ENCODE results near the gene COL5A1. TPM values are rescaled to one million over a fixed set of nuclear protein-coding genes. Genes with fewer than 3 reads are reported as not detected.

The COL5A1 gene
- total RNA-seq, 1 donor = 188 TPM

DNA sequence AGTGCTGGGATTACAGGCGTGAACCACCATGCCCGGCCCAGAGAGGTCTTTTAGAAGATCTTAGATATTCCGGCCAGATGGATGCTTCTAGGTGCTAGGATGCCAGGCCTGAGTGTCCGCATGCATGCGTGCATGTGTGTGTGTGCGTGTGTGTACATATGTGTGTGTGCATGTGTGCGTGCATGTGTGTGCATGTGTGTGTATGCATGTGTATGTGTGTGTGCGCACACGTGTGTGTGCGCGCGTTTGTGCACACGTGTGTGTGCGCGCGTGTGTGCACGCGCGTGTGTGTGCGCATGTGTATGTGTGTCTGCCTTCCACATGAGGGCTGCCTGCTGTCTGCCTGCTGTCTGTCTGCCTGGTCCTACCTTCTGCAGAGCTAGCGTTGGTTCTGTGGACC lies 151.0 kb downstream of the COL5A1 start:
- no peak for DNase-seq (ENCODE audit: low read depth)
- TF ChIP-seq, protein P1, sequence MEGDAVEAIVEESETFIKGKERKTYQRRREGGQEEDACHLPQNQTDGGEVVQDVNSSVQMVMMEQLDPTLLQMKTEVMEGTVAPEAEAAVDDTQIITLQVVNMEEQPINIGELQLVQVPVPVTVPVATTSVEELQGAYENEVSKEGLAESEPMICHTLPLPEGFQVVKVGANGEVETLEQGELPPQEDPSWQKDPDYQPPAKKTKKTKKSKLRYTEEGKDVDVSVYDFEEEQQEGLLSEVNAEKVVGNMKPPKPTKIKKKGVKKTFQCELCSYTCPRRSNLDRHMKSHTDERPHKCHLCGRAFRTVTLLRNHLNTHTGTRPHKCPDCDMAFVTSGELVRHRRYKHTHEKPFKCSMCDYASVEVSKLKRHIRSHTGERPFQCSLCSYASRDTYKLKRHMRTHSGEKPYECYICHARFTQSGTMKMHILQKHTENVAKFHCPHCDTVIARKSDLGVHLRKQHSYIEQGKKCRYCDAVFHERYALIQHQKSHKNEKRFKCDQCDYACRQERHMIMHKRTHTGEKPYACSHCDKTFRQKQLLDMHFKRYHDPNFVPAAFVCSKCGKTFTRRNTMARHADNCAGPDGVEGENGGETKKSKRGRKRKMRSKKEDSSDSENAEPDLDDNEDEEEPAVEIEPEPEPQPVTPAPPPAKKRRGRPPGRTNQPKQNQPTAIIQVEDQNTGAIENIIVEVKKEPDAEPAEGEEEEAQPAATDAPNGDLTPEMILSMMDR (IDR thresholded peaks at IDR 0.05; ENCODE audit: insufficient read depth, low read length) = no peak

GRCh38 chr9:134793288-134794188 lies 151.9 kb downstream of the COL5A1 start:
- no peak overlapping the region for H3K4me3 ChIP-seq (ENCODE audit: low read depth, low read length)
- TF ChIP-seq, protein P1 (IDR thresholded peaks at IDR 0.05; ENCODE audit: insufficient read depth, low read length) = no peak
- no peak for DNase-seq (ENCODE audit: low read depth)

More for the DNA sequence above, 151.0 kb downstream of the COL5A1 start:
- H3K4me3 ChIP-seq (ENCODE audit: low read depth, low read length) = no peak overlapping the region

DNA sequence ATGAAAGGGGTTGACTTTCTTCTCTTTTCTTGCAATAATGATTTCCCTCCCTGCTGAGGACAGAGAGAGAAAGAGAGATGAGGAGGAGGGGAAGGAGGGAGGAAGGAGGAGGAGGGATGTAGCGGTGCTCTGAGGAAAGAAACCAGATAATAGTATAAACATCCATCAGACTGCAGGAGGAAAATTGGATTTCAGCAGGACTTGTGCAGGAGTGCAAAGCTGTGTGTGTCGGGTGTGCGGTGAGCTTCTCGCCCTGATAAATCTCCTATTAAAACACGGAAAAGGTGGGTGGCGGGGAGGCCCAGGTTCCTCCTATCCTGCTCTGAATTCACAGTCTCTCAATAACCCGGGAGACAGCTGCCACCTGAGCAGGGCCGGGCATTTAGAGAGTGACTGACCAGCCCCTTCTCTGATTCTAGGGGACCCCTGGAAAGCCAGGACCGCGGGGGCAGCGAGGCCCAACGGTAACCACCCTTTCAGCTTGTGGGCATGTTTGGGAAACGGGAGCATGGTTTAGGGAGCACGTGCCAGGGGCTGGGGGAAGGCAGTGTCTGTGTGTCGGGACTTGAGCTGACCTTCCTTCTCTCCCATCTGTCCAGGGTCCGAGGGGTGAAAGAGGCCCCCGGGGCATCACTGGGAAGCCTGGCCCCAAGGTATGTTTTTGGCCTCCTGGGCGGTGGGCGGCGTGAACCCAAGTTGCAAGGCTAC lies 153.2 kb downstream of the COL5A1 start:
- no peak overlapping the region for H3K4me3 ChIP-seq (ENCODE audit: low read depth, low read length)
- no peak for DNase-seq (ENCODE audit: low read depth)
- TF ChIP-seq, protein P1 (IDR thresholded peaks at IDR 0.05; ENCODE audit: insufficient read depth, low read length) = no peak

DNA sequence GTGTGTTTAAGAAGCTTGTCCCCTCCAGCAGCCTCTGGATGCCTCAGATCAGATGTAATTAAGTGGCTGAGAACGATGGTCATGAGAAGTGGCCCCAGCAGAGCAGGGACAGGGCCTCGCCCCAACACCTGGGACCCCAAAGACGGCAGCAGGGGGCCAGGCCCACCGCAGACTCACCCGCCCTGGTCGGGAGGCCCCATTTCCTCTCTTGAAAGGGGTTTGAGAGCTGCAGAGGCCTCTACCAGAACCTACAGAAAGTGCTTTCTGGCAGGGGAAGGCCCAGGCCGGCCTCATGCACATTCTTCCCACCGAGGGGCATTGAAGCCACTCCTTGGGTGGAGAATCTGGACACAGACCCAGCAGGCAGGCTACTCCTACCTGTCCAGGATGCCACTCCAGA lies 153.8 kb downstream of the COL5A1 start:
- DNase-seq (ENCODE audit: low read depth) = no peak
- TF ChIP-seq, protein P1 (IDR thresholded peaks at IDR 0.05; ENCODE audit: insufficient read depth, low read length) = no peak
- no peak overlapping the region for H3K4me3 ChIP-seq (ENCODE audit: low read depth, low read length)

GRCh38 chr9:134796882-134797281 lies 155.3 kb downstream of the COL5A1 start:
- no peak overlapping the region for H3K4me3 ChIP-seq (ENCODE audit: low read depth, low read length)
- TF ChIP-seq, protein P1 (IDR thresholded peaks at IDR 0.05; ENCODE audit: insufficient read depth, low read length) = no peak
- DNase-seq (ENCODE audit: low read depth) = no peak

DNA sequence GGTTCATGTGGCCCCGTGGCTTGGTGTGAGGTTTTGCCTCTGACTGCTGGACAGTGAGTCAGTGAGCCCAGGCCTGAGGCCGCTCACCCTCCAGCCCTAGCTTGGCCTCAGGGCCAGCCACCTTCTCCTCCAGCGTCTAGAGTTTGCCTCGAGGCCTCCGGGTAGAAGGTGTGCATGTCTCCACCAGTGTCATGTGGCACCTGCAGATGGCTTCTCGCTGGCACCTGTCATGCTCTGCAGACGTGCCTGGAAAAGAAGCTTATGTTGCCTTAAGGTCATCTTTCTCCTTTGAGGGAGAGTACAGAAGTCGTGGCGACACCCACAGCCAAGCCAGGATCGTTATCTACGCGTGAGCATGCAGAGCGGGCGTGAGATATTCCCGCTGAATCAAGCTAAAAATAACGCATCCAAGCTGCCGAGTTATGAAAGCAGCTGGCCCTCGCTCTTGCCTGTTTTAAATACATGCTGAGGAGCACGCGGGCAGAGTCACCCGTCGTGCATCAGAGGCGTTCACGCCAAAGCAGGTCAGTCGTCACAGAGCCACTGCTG lies 159.3 kb downstream of the COL5A1 start:
- DNase-seq (ENCODE audit: low read depth) = peak; percentile 27
- no peak overlapping the region for H3K4me3 ChIP-seq (ENCODE audit: low read depth, low read length)
- TF ChIP-seq, protein P1 (IDR thresholded peaks at IDR 0.05; ENCODE audit: insufficient read depth, low read length) = no peak
